Thyroid gland (tissue), 4 donors: Measurements from ENCODE around the gene CHDH.

ENCODE experiments used
- POLR2A ChIP-seq, 2 donors: fragments of 450-650 bp; IDR thresholded peaks; one replicate each; pipeline ENCODE4 v1.6.1; 2017; ENCODE audit warnings: antibody characterized with exemption in 2 of 2, mild to moderate bottlenecking in 2 of 2, moderate library complexity in 1 of 2
- TF ChIP-seq, protein P1 (sequence below), 6 experiments: fragments of 200-600 bp in 3 of 6; fragments of 450-650 bp in 3 of 6; sonication (generic) in 3 of 6; IDR thresholded peaks; one replicate each; pipeline ENCODE4 v1.5.1; 2016 to 2019; ENCODE audit warnings: antibody characterized with exemption in 6 of 6, mild to moderate bottlenecking in 2 of 6, inconsistent platforms in 1 of 6, moderate library complexity in 1 of 6

DNA sequence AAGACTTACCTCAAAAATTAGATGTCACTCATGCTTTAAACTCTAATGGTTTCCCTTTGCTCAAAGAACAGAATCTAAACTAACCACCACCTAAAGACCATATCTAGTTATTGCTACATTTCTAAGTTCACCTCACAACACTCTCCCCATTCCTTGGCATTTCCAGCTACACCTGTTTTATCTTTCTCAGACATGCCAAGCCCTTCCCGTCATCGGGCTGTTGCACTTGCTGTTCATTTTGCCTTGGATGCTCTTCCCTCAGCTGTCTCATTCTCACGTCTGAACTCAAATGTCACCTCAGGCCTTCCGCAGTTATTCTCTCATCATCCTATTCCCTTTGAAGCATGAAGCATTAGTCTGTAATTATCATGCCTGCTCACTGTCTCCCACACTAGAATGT, 36.8 kb upstream of the CHDH start:
- TF ChIP-seq, protein P1, sequence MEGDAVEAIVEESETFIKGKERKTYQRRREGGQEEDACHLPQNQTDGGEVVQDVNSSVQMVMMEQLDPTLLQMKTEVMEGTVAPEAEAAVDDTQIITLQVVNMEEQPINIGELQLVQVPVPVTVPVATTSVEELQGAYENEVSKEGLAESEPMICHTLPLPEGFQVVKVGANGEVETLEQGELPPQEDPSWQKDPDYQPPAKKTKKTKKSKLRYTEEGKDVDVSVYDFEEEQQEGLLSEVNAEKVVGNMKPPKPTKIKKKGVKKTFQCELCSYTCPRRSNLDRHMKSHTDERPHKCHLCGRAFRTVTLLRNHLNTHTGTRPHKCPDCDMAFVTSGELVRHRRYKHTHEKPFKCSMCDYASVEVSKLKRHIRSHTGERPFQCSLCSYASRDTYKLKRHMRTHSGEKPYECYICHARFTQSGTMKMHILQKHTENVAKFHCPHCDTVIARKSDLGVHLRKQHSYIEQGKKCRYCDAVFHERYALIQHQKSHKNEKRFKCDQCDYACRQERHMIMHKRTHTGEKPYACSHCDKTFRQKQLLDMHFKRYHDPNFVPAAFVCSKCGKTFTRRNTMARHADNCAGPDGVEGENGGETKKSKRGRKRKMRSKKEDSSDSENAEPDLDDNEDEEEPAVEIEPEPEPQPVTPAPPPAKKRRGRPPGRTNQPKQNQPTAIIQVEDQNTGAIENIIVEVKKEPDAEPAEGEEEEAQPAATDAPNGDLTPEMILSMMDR (IDR thresholded peaks at IDR 0.05), result no peak
- no peak for TF ChIP-seq POLR2A (IDR thresholded peaks at IDR 0.05)
